ENCODE data around the gene RHOF.
A peak's percentile ranks its signal among the peaks of the same experiment; 100 is the strongest.
"Not testable (repeated sequence)": the region's sequence is repeated elsewhere in the genome, so short reads cannot be mapped to it uniquely, and the experiment has no call there.

RHOF gene

DNA sequence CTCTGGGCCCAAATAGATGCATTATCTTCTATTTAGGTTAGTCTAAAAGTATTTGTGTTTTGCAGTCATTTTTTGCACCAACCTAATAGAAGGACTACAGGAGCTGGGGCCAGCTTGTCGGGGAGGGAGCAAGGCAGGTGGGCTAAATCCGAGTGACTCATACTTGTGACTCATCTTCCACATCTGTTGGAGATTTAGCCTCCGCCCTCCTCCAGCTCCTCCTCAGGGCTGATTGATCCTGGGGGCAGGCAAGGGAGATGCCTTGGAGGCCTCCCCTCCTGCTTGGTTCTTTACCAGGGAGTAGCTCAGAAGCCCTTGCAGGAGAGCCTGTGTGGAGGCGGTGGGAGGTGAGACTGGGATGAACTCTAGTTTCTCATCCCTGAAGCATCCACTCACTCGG, 27.9 kb downstream of the RHOF start:
- FAIRE-seq (no peak), DNase-seq (ENCODE audit: insufficient read length) (no peak)
- TF ChIP-seq TAF1 (IDR thresholded peaks at IDR 0.05; ENCODE audit: borderline replicate concordance, low read depth, low read length) = no peak

GRCh38 chr12:121764808-121765207, 28.7 kb downstream of the RHOF start:
- FAIRE-seq (no peak), DNase-seq (ENCODE audit: insufficient read length) (no peak)
- TF ChIP-seq POLR2A (IDR thresholded peaks at IDR 0.05; ENCODE audit: low read depth, low read length) (no peak), TAF1 (IDR thresholded peaks at IDR 0.05; ENCODE audit: borderline replicate concordance, low read depth, low read length) (no peak), POLR2AphosphoS5 (IDR thresholded peaks at IDR 0.05; ENCODE audit: low read depth, low read length) (no peak)

DNA sequence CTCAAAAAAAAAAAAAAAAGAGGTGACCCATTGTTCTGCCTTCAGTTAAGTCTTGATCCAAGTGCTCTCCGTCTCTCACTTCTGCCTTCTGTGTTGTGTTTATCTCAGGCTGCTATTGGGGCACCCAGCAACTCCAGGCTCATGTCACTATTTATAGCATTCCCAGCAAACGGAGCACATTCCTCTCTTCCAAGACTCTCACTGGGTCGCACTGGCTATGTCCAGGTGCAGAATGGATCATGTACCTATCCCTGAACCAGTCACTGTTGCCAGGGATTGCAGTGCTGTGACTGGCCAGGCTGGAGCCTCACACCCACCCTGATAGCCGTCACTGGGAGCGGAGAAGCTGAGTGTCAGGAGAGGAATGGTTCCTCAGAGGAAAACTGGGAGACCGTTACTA, 31.2 kb downstream of the RHOF start:
- no peak for DNase-seq (ENCODE audit: insufficient read length)
- TF ChIP-seq TAF1 (IDR thresholded peaks at IDR 0.05; ENCODE audit: borderline replicate concordance, low read depth, low read length) (no peak), POLR2A (IDR thresholded peaks at IDR 0.05; ENCODE audit: low read depth, low read length) (no peak), POLR2AphosphoS5 (IDR thresholded peaks at IDR 0.05; ENCODE audit: low read depth, low read length) (no peak)
- no peak for FAIRE-seq

DNA sequence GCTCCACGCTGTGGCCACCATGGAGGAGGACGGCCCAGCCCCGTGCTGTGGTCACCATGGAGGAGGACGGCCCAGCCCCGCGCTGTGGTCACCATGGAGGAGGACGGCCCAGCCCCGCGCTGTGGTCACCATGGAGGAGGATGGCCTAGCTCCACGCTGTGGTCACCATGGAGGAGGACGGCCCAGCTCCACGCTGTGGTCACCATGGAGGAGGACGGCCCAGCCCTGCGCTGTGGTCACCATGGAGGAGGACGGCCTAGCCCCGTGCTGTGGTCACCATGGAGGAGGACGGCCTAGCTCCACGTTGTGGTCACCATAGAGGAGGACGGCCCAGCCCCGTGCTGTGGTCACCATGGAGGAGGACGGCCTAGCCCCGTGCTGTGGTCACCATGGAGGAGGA, 35.0 kb downstream of the RHOF start:
- not testable (repeated sequence) for DNase-seq (ENCODE audit: insufficient read length); FAIRE-seq

GRCh38 chr12:121755591-121755990, 37.9 kb downstream of the RHOF start:
- TF ChIP-seq TAF1 (IDR thresholded peaks at IDR 0.05; ENCODE audit: borderline replicate concordance, low read depth, low read length) = no peak
- TF ChIP-seq POLR2A (IDR thresholded peaks at IDR 0.05; ENCODE audit: low read depth, low read length) = no peak
- TF ChIP-seq POLR2AphosphoS5 (IDR thresholded peaks at IDR 0.05; ENCODE audit: low read depth, low read length) = no peak
- DNase-seq (ENCODE audit: insufficient read length) (no peak), FAIRE-seq (no peak)

GRCh38 chr12:121754836-121755235, 38.7 kb downstream of the RHOF start:
- FAIRE-seq (no peak), DNase-seq (ENCODE audit: insufficient read length) (no peak)
- no peak for TF ChIP-seq TAF1 (IDR thresholded peaks at IDR 0.05; ENCODE audit: borderline replicate concordance, low read depth, low read length)
- no peak for TF ChIP-seq POLR2A (IDR thresholded peaks at IDR 0.05; ENCODE audit: low read depth, low read length)
- no peak for TF ChIP-seq POLR2AphosphoS5 (IDR thresholded peaks at IDR 0.05; ENCODE audit: low read depth, low read length)

DNA sequence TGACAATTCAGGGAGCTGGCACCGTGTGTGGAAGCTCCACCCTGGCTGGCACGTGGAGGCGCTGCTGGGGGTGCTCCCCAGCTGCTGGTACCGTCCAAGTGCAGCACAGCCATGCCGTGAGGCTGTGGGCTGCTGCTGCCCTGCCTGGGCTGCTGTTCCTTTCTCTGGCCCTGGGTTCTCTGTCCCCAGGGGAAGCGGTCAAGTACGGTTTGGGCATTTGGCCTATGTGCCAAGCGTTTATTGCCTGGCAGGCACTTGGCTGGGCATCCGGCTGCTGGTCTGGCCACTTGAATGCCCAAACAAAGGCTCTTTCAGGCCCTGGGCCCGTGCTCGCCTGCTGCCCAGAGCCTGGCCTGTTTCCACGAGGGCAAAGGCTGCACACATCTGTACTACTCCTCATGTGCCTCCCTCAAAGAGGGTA, 39.6 kb downstream of the RHOF start:
- DNase-seq (ENCODE audit: insufficient read length) (no peak), FAIRE-seq (no peak)
- TF ChIP-seq POLR2AphosphoS5 (IDR thresholded peaks at IDR 0.05; ENCODE audit: low read depth, low read length) (no peak), POLR2A (IDR thresholded peaks at IDR 0.05; ENCODE audit: low read depth, low read length) (no peak), TAF1 (IDR thresholded peaks at IDR 0.05; ENCODE audit: borderline replicate concordance, low read depth, low read length) (no peak)

DNA sequence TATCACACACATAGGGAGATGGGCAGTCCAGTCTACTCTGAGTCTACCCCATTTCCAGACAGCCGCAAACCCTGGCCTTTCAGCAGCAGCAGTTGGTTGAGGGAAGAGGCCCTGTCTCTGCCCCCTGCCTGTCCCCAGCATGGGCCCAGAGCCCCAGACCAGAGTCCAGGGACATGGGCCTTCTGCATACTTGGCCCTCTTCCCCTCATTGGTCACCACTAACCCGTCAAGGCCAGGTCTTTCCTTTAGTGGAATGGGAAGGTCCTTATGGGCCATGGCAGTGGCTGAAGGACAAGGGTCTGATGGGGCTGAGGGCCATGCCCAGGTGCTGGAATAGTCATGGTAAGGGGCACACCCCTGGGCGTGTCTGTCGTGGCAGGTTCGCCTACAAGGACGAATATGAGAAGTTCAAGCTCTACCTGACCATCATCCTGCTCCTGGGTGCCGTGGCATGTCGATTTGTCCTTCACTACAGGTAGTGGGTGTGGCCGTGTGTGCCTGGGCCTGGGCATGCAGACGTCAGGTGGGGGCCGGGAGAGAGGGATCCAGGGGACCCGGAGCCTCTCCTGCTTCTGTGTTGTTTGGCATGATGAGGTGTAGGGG, 41.6 kb downstream of the RHOF start:
- DNase-seq (ENCODE audit: insufficient read length) (no peak), FAIRE-seq (no peak)
- no peak for TF ChIP-seq TAF1 (IDR thresholded peaks at IDR 0.05; ENCODE audit: borderline replicate concordance, low read depth, low read length)
- no peak for TF ChIP-seq POLR2A (IDR thresholded peaks at IDR 0.05; ENCODE audit: low read depth, low read length)
- no peak for TF ChIP-seq POLR2AphosphoS5 (IDR thresholded peaks at IDR 0.05; ENCODE audit: low read depth, low read length)

DNA sequence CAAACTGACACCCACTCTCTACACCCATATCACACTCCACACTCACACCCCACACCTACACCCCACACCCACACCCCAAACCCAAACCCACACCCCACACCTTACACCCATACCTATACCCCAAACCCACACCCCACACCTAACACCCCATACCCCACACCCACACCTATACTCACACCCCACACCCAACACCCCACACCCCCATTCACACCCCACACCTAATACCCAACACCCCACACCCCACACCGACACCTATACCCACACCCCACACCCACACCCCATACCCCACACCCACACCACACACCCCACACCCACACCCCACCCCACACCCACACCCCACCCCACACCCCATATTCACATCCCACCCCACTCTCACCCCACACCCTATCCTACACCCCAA, 42.5 kb downstream of the RHOF start:
- TF ChIP-seq POLR2AphosphoS5 (IDR thresholded peaks at IDR 0.05; ENCODE audit: low read depth, low read length) (no peak), POLR2A (IDR thresholded peaks at IDR 0.05; ENCODE audit: low read depth, low read length) (no peak), TAF1 (IDR thresholded peaks at IDR 0.05; ENCODE audit: borderline replicate concordance, low read depth, low read length) (no peak)
- FAIRE-seq (no peak), DNase-seq (ENCODE audit: insufficient read length) (no peak)

GRCh38 chr12:121750507-121750955, 43.0 kb downstream of the RHOF start:
- FAIRE-seq (peak; percentile 30), DNase-seq (ENCODE audit: insufficient read length) (no peak)
- no peak for TF ChIP-seq POLR2A (IDR thresholded peaks at IDR 0.05; ENCODE audit: low read depth, low read length)
- TF ChIP-seq POLR2AphosphoS5 (IDR thresholded peaks at IDR 0.05; ENCODE audit: low read depth, low read length) = no peak
- TF ChIP-seq TAF1 (IDR thresholded peaks at IDR 0.05; ENCODE audit: borderline replicate concordance, low read depth, low read length) = no peak

DNA sequence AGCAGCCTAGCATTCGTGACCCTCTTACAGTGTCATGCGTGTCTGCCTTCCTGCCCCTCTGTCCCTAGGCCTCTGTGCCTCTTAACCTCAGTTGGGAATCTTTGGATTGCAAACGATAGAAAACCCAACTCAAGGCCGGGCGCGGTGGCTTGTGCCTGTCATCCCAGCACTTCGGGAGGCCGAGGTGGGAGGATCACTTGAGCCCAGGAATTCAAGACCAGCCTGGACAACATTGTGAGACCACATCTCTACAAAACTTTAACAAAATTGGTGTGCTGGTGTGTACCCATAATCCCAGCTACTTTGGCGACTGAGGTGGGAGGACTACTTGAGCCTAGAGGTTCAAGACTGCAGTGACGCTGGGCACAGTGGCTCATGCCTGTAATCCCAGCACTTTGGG, 44.2 kb downstream of the RHOF start:
- no peak for FAIRE-seq
- TF ChIP-seq POLR2AphosphoS5 (IDR thresholded peaks at IDR 0.05; ENCODE audit: low read depth, low read length) (no peak), TAF1 (IDR thresholded peaks at IDR 0.05; ENCODE audit: borderline replicate concordance, low read depth, low read length) (no peak), POLR2A (IDR thresholded peaks at IDR 0.05; ENCODE audit: low read depth, low read length) (no peak)

DNA sequence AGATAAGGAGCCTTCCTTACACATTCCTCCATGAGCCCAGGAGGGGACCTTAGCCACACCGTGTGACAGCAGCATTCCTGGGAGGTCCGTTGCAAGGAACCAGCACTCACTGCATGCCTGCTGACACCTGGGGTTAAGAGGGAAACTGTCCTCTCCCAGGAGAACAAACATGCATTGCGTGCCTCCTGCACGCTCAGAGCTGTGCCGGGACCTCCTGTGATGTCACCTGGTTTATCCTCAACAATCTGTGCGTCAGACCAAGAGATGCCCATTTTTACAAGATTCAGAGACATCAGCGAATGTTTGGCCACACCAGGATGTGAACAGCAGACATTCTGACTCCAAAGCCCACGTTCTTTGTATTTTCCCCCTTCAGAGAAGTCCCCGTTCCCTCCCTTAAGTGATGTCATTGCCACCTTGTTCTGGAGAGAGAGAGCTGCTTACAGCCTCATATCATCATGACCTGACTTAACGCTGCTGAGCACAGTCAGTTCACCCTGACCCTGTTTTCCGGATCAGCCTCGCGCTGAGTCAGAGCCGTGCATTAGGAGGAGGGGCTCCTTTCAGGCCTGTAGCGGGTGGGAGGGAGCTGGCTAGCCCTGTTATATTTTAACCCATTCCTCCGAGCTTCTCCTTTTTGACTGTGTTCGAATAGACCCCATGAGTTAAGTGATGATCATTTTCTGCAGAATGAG, 44.8 kb downstream of the RHOF start:
- FAIRE-seq (no peak), DNase-seq (ENCODE audit: insufficient read length) (no peak)
- TF ChIP-seq POLR2A (IDR thresholded peaks at IDR 0.05; ENCODE audit: low read depth, low read length) = no peak
- TF ChIP-seq TAF1 (IDR thresholded peaks at IDR 0.05; ENCODE audit: borderline replicate concordance, low read depth, low read length) = no peak
- no peak for TF ChIP-seq POLR2AphosphoS5 (IDR thresholded peaks at IDR 0.05; ENCODE audit: low read depth, low read length)

More for the DNA sequence above, 44.2 kb downstream of the RHOF start:
- DNase-seq (ENCODE audit: insufficient read length) = no peak

Measured in GM12892 (cell line).